Activated CD8-positive, alpha-beta memory T cell treated with anti-CD3 and anti-CD28 coated beads, Interleukin-2, amount 50 U/mL, for 1 hour (primary cell): ENCODE results near the gene ADH1A.
"Not testable (repeated sequence)": the region's sequence is repeated elsewhere in the genome, so short reads cannot be mapped to it uniquely, and the experiment has no call there.

Experiments used
- DNase-seq: peaks from one replicate; pipeline ENCODE4 v3.0.0-alpha.2; 2020; ENCODE audit errors: extremely low read depth

Gene ADH1A

GRCh38 chr4:99281261-99281660 is 9.5 kb downstream of the ADH1A start:
- DNase-seq, result no peak

- DNase-seq, result no peak
Observed at GRCh38 chr4:99276417-99276816, 14.4 kb downstream of the ADH1A start.

- DNase-seq, result no peak
Observed at GRCh38 chr4:99275885-99276284, 14.9 kb downstream of the ADH1A start.

GRCh38 chr4:99275050-99275449 is 15.7 kb downstream of the ADH1A start:
- DNase-seq, result no peak

GRCh38 chr4:99273704-99274103 is 17.1 kb downstream of the ADH1A start:
- no peak for DNase-seq

GRCh38 chr4:99264927-99265326 is 25.9 kb downstream of the ADH1A start:
- no peak for DNase-seq

GRCh38 chr4:99252746-99253145 is 38.0 kb downstream of the ADH1A start:
- no peak for DNase-seq

GRCh38 chr4:99248714-99249113 is 42.1 kb downstream of the ADH1A start:
- DNase-seq, result no peak

GRCh38 chr4:99235955-99236354 is 54.8 kb downstream of the ADH1A start:
- no peak for DNase-seq

GRCh38 chr4:99234331-99235010 is 56.3 kb downstream of the ADH1A start:
- DNase-seq, result no peak

GRCh38 chr4:99233397-99233796 is 57.4 kb downstream of the ADH1A start:
- not testable (repeated sequence) for DNase-seq

- not testable (repeated sequence) for DNase-seq
Observed at GRCh38 chr4:99228706-99229105, 62.1 kb downstream of the ADH1A start.

- not testable (repeated sequence) for DNase-seq
Observed at GRCh38 chr4:99227646-99228045, 63.1 kb downstream of the ADH1A start.
